Body of pancreas (tissue), 4 donors: Measurements from ENCODE around the gene RAD23B.

Source experiments
- CTCF ChIP-seq, 7 experiments: fragments of 450-650 bp in 4 of 7; fragments of 200-600 bp in 3 of 7; sonication (generic) in 3 of 7; IDR thresholded peaks; one replicate each; pipeline ENCODE4 v1.5.1; 2016 to 2019; ENCODE audit warnings: antibody characterized with exemption in 7 of 7
- POLR2A ChIP-seq, 3 donors: fragments of 450-650 bp; IDR thresholded peaks; one replicate each; pipeline ENCODE4 v1.6.1; 2016; ENCODE audit warnings: antibody characterized with exemption in 3 of 3, mild to moderate bottlenecking in 2 of 3

GRCh38 chr9:107281184-107281583 lies 1.9 kb upstream of the RAD23B start:
- TF ChIP-seq CTCF (IDR thresholded peaks at IDR 0.05), result no peak
- no peak for TF ChIP-seq POLR2A (IDR thresholded peaks at IDR 0.05)
